Panc1 (cell line): ENCODE measurements around the gene CENPT. TPM values are rescaled to one million over a fixed set of nuclear protein-coding genes. Genes with fewer than 3 reads are reported as not detected.

Source experiments
- ATAC-seq: fragments of 200-7000 bp; cut with Tn5 transposase; 2 replicates; pipeline ENCODE4 v1.9.1; 2020; ENCODE audit warnings: mild to moderate bottlenecking, moderate library complexity
- BruUV-seq: library from RNA; stranded (reverse); fragments of 400-500 nt; replicated peaks from 2 replicates; lab custom pipeline; 2021; lab: Mats Ljungman, UMichigan
- CTCF ChIA-PET: fragments of 300-600 bp; sonication (Branson Sonifier 250); formaldehyde crosslinking; loops from one replicate; lab custom pipeline; 2022; ENCODE audit warnings: antibody characterized with exemption; lab: Charles Lee
- POLR2A ChIA-PET: fragments of 300-600 bp; sonication (Branson Sonifier 250); formaldehyde crosslinking; loops from one replicate; lab custom pipeline; 2022; ENCODE audit warnings: antibody characterized with exemption; lab: Charles Lee
- DNase-seq: peaks from one replicate; pipeline ENCODE4 v3.0.0-alpha.2; 2010; ENCODE audit warnings: low read depth, low spot score
- H3K27ac ChIP-seq: 2 replicates; pipeline ENCODE4 v1.5.1; 2011; ENCODE audit warnings: mild to moderate bottlenecking, low read length, inconsistent platforms
- H3K27me3 ChIP-seq: fragments of 200-500 bp; sonication (Bioruptor generic); 2 replicates; pipeline ENCODE4 v1.6.0; 2014; ENCODE audit warnings: low read length, inconsistent platforms; ENCODE audit not compliant: control insufficient read depth, insufficient read depth
- H3K36me3 ChIP-seq: fragments of 200-500 bp; sonication (Bioruptor generic); 2 replicates; pipeline ENCODE4 v1.5.1; 2014; ENCODE audit warnings: inconsistent platforms, mild to moderate bottlenecking, low read length, moderate library complexity; ENCODE audit not compliant: control insufficient read depth, insufficient read depth
- H3K4me1 ChIP-seq: 2 replicates; pipeline ENCODE4 v1.5.1; 2011; ENCODE audit warnings: inconsistent platforms, mild to moderate bottlenecking, low read length, moderate library complexity; ENCODE audit not compliant: control insufficient read depth, insufficient read depth
- H3K4me3 ChIP-seq, 2 experiments: 2 replicates each; pipeline ENCODE4 v1.5.1; 2011 to 2012; ENCODE audit warnings: low read depth in 2 of 2, low read length in 2 of 2, mild to moderate bottlenecking in 2 of 2, inconsistent platforms in 1 of 2, moderate library complexity in 1 of 2
- H3K9me3 ChIP-seq: fragments of 200-500 bp; sonication (Bioruptor generic); 2 replicates; pipeline ENCODE4 v1.5.1; 2014; ENCODE audit warnings: low read depth, mild to moderate bottlenecking, inconsistent platforms, low read length, moderate library complexity; ENCODE audit not compliant: control insufficient read depth, insufficient read depth
- POLR2AphosphoS5 ChIP-seq: IDR thresholded peaks from 2 replicates; pipeline ENCODE4 v1.6.1; 2012; ENCODE audit warnings: mild to moderate bottlenecking, low read depth, low read length, moderate library complexity
- REST ChIP-seq, 2 experiments: IDR thresholded peaks; 2 replicates each; pipeline ENCODE4 v1.6.1; 2011 to 2012; ENCODE audit warnings: low read depth in 2 of 2, control low read depth in 1 of 2, low read length in 1 of 2, mild to moderate bottlenecking in 1 of 2, moderate library complexity in 1 of 2; ENCODE audit not compliant: insufficient read depth in 1 of 2
- SIN3A ChIP-seq: IDR thresholded peaks from 2 replicates; pipeline ENCODE4 v1.6.1; 2012; ENCODE audit warnings: low read depth, mild to moderate bottlenecking, low read length, moderate library complexity, borderline replicate concordance; ENCODE audit not compliant: insufficient read depth
- TCF7L2 ChIP-seq: IDR thresholded peaks from 2 replicates; pipeline ENCODE4 v1.6.1; 2011; ENCODE audit warnings: mild to moderate bottlenecking, low read depth, low read length, inconsistent platforms
- in situ Hi-C: cut with HindIII; loops from 2 replicates; pipeline ENCODE4 v1.10.0; 2016; ENCODE audit warnings: low sequenced_read_pairs, low pct_unique_long_range_greater_than_20kb
- intact Hi-C: fragments of 100-400 bp; cut with micrococcal nuclease; formaldehyde crosslinking; loops from one replicate; pipeline ENCODE4 v1.10.0; 2022; ENCODE audit not compliant: unreplicated experiment
- total RNA-seq: library from RNA; stranded (reverse); gene quantifications from one replicate; pipeline ENCODE4 v1.2.1, GENCODE V29; 2021; ENCODE audit not compliant: unreplicated experiment
- TF ChIP-seq, protein P1 (sequence below): fragments of 450-650 bp; IDR thresholded peaks from 2 replicates; pipeline ENCODE4 v1.5.1; 2017; ENCODE audit warnings: mild to moderate bottlenecking

CENPT gene
- total RNA-seq, 1 experiment from 2014 or later: 43.4 TPM

GRCh38 chr16:67858500-67858899, 11.0 kb upstream of the CENPT start:
- in situ Hi-C loops (no loop called here), intact Hi-C loops (no loop called here)
- ATAC-seq: no peak
- TSS peak; percentile 21 for BruUV-seq
- TF ChIP-seq TCF7L2 (no peak), POLR2AphosphoS5 (no peak), REST (IDR thresholded peaks at IDR 0.05; ENCODE audit: insufficient read depth in 1 of 2, low read depth in 2 of 2, low read length in 1 of 2) (no peak), SIN3A (no peak)
- TF ChIP-seq, protein P1, sequence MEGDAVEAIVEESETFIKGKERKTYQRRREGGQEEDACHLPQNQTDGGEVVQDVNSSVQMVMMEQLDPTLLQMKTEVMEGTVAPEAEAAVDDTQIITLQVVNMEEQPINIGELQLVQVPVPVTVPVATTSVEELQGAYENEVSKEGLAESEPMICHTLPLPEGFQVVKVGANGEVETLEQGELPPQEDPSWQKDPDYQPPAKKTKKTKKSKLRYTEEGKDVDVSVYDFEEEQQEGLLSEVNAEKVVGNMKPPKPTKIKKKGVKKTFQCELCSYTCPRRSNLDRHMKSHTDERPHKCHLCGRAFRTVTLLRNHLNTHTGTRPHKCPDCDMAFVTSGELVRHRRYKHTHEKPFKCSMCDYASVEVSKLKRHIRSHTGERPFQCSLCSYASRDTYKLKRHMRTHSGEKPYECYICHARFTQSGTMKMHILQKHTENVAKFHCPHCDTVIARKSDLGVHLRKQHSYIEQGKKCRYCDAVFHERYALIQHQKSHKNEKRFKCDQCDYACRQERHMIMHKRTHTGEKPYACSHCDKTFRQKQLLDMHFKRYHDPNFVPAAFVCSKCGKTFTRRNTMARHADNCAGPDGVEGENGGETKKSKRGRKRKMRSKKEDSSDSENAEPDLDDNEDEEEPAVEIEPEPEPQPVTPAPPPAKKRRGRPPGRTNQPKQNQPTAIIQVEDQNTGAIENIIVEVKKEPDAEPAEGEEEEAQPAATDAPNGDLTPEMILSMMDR: no peak
- no peak overlapping the region for H3K4me3 ChIP-seq
- no peak for DNase-seq
- ChIA-PET POLR2A (no interaction called here), CTCF (no interaction called here)
- no peak overlapping the region for H3K27ac ChIP-seq
- peaks cover 15% of the 10 kb centered on the region for H3K4me1 ChIP-seq
- H3K27me3 ChIP-seq: no peaks in the 10 kb centered on the region
- no peaks in the 10 kb centered on the region for H3K36me3 ChIP-seq
- no peaks in the 10 kb centered on the region for H3K9me3 ChIP-seq

DNA sequence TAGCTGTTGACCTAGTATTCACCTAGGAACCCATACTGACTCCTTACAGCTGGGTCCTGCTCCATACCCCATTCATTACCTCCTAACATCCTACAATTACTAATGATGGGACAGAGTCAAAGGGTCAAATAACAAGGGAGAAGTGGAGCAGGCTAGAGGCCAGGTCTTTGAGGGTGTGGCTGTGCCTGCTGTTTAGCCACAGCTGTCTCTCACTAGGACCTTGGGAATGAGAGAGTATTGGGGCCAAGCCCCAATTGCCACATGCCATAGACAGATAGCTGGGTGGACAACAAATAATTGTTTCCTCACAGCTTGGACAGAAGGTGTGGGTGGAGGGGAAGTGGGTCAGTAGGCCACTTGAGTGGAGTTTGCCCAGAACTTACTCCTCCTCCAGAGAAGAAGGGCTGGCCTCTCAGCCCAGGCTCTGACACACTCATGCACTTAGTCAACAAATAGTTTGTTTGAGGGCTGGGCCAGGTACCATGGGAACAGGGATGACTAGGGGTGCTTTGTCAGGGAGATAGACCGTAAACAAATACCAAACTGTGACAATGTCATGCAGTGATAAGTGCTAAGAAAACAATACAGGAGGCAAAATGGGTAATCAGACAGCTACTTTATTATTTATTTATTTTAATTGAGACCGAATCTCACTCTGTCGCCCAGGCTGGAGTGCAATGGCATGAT, 10.2 kb upstream of the CENPT start:
- POLR2A ChIA-PET: no interaction called here

More for the DNA sequence above, 10.2 kb upstream of the CENPT start:
- TF ChIP-seq, protein P1: no peak
- no peak for TF ChIP-seq POLR2AphosphoS5
- no peak for TF ChIP-seq SIN3A
- TF ChIP-seq TCF7L2: no peak
- TF ChIP-seq REST (IDR thresholded peaks at IDR 0.05; ENCODE audit: insufficient read depth in 1 of 2, low read depth in 2 of 2, low read length in 1 of 2): no peak
- Histone ChIP-seq H3K27me3 (no peaks in the 10 kb centered on the region), H3K4me3 (no peak overlapping the region), H3K9me3 (no peaks in the 10 kb centered on the region), H3K36me3 (no peaks in the 10 kb centered on the region), H3K27ac (no peak overlapping the region), H3K4me1 (peaks cover 15% of the 10 kb centered on the region)
- intact Hi-C loops (no loop called here), in situ Hi-C loops (no loop called here)
- DNase-seq: peak; percentile 78
- CTCF ChIA-PET: no interaction called here
- BruUV-seq: no TSS peak
- ATAC-seq: peak; percentile 86
